Thyroid gland (tissue), 4 donors: Measurements from ENCODE around the gene ASB2.

Experiments
- CTCF ChIP-seq, 6 experiments: fragments of 200-600 bp in 3 of 6; fragments of 450-650 bp in 3 of 6; sonication (generic) in 3 of 6; IDR thresholded peaks; one replicate each; pipeline ENCODE4 v1.5.1; 2016 to 2019; ENCODE audit warnings: antibody characterized with exemption in 6 of 6, mild to moderate bottlenecking in 2 of 6, inconsistent platforms in 1 of 6, moderate library complexity in 1 of 6
- POLR2A ChIP-seq, 2 donors: fragments of 450-650 bp; IDR thresholded peaks; one replicate each; pipeline ENCODE4 v1.6.1; 2017; ENCODE audit warnings: antibody characterized with exemption in 2 of 2, mild to moderate bottlenecking in 2 of 2, moderate library complexity in 1 of 2

- TF ChIP-seq POLR2A (IDR thresholded peaks at IDR 0.05) (no peak), CTCF (IDR thresholded peaks at IDR 0.05) (no peak)
These were observed 5.8 kb downstream of the ASB2 start for GRCh38 chr14:93970585-93970964.
